Caco-2 (cell line): Measurements from ENCODE around the gene CREB1. TPM values are rescaled to one million over a fixed set of nuclear protein-coding genes. Genes with fewer than 3 reads are reported as not detected.

Source experiments
- BruUV-seq: library from RNA; stranded (reverse); fragments of 400-500 nt; replicated peaks from 2 replicates; lab custom pipeline; 2021; lab: Mats Ljungman, UMichigan
- CTCF ChIA-PET: fragments of 300-600 bp; sonication (Branson Sonifier 250); formaldehyde crosslinking; loops from one replicate; lab custom pipeline; 2022; ENCODE audit warnings: antibody characterized with exemption; lab: Charles Lee
- POLR2A ChIA-PET: fragments of 300-600 bp; sonication (Branson Sonifier 250); formaldehyde crosslinking; loops from one replicate; lab custom pipeline; 2022; ENCODE audit warnings: antibody characterized with exemption; lab: Charles Lee
- DNase-seq, 2 experiments: peaks; one replicate each; pipeline versions ENCODE4 v3.0.0 to v3.0.0-alpha.2; 2020 to 2022
- H3K27me3 ChIP-seq: replicated peaks from 2 replicates; pipeline ENCODE4 v1.6.0; 2011; ENCODE audit warnings: low read length; ENCODE audit not compliant: control insufficient read depth, insufficient read depth
- H3K36me3 ChIP-seq: 2 replicates; pipeline ENCODE4 v1.5.1; 2011; ENCODE audit warnings: low read length; ENCODE audit not compliant: control insufficient read depth, insufficient read depth
- H3K4me1 ChIP-seq: fragments of 250-450 bp; sonication (Bioruptor Pico); 2 replicates; pipeline ENCODE4 v1.5.1; 2020; ENCODE audit warnings: mild to moderate bottlenecking
- H3K4me3 ChIP-seq: 2 replicates; pipeline ENCODE4 v1.5.1; 2011; ENCODE audit warnings: low read depth, mild to moderate bottlenecking, control low read depth, low read length
- H3K9me3 ChIP-seq: fragments of 250-450 bp; sonication (Bioruptor Pico); 2 replicates; pipeline ENCODE4 v1.5.1; 2020; ENCODE audit warnings: mild to moderate bottlenecking, moderate library complexity
- H3K27ac Mint-ChIP-seq: one replicate; pipeline ENCODE4 v1.8.0; 2022; ENCODE audit warnings: mixed read lengths; ENCODE audit not compliant: unreplicated experiment
- H3K27me3 Mint-ChIP-seq: one replicate; pipeline ENCODE4 v1.8.0; 2022; ENCODE audit warnings: mixed read lengths; ENCODE audit not compliant: insufficient read depth, unreplicated experiment
- H3K36me3 Mint-ChIP-seq: one replicate; pipeline ENCODE4 v1.8.0; 2022; ENCODE audit warnings: mild to moderate bottlenecking, mixed read lengths; ENCODE audit not compliant: insufficient read depth, unreplicated experiment
- H3K4me1 Mint-ChIP-seq: one replicate; pipeline ENCODE4 v1.8.0; 2022; ENCODE audit warnings: low read depth, mixed read lengths; ENCODE audit not compliant: unreplicated experiment
- H3K4me3 Mint-ChIP-seq: one replicate; pipeline ENCODE4 v1.8.0; 2022; ENCODE audit warnings: mild to moderate bottlenecking, moderate library complexity, mixed read lengths; ENCODE audit not compliant: unreplicated experiment
- H3K9me3 Mint-ChIP-seq: one replicate; pipeline ENCODE4 v1.8.0; 2022; ENCODE audit warnings: mixed read lengths; ENCODE audit not compliant: unreplicated experiment
- intact Hi-C: fragments of 100-400 bp; cut with micrococcal nuclease; formaldehyde crosslinking; loops from one replicate; pipeline ENCODE4 v1.10.0; 2022; ENCODE audit not compliant: unreplicated experiment
- total RNA-seq: library from RNA; stranded (reverse); gene quantifications from 2 replicates; pipeline ENCODE4 v1.2.3, GENCODE V29; 2022
- TF ChIP-seq, protein P1 (sequence below), 2 experiments: fragments of 200-600 bp in 1 of 2; IDR thresholded peaks; 1 replicate in 1 of 2; 2 replicates in 1 of 2; pipeline versions ENCODE4 v1.5.1 to v1.8.0; 2011 to 2022; ENCODE audit warnings: antibody characterized with exemption in 1 of 2, control low read depth in 1 of 2, inconsistent platforms in 1 of 2, low read depth in 1 of 2, low read length in 1 of 2, mild to moderate bottlenecking in 1 of 2, moderate library complexity in 1 of 2; ENCODE audit not compliant: insufficient read depth in 1 of 2, severe bottlenecking in 1 of 2, unreplicated experiment in 1 of 2

The CREB1 gene
- total RNA-seq, 1 experiment from 2014 or later, result 59.0 TPM

DNA sequence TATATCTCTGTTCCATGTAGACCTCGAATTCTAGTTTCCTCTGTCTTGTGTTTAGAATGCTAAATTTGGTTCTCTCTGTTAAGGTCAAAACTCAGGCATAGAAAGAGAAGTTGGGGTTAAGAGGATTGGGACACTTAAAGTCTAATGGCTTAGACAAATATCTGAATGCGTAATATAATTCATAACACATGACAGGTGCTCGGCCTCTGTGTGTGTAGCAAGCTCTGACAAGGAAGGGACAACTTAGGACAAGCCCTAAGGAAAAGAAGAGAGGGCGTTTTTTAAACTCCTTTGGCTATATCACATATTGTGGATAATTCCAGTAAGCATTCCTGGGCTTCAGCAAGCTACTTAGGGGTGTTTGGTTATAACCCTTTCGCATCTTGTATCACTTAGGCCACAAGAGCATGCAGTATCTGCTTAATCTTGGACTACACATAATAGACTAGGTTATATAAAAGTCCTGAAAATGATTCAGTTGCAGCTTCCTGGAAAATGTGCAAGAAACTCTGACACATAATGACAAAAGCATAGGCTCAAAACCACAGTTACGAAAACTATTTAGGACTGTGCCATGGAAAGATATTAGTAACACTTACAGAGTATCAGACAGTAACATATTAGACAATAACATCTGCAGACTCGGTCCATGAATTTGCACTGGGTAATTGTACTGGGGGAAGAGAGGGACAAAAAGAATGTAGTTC, 16.1 kb upstream of the CREB1 start:
- Histone ChIP-seq H3K4me1 (no peaks in the 10 kb centered on the region), H3K36me3 (no peaks in the 10 kb centered on the region), H3K27me3 (no peaks in the 10 kb centered on the region), H3K9me3 (0 out of 2 replicates have a peak, but pooled peaks cover 2% of the 10 kb centered on the region), H3K4me3 (no peak overlapping the region)
- peaks cover 9% of the 10 kb centered on the region for H3K4me1 Mint-ChIP-seq
- no peak overlapping the region for H3K27ac Mint-ChIP-seq
- no peaks in the 10 kb centered on the region for H3K27me3 Mint-ChIP-seq
- H3K4me3 Mint-ChIP-seq, result no peak overlapping the region
- ChIA-PET CTCF (no interaction called here), POLR2A (no interaction called here)
- H3K9me3 Mint-ChIP-seq, result no peaks in the 10 kb centered on the region
- H3K36me3 Mint-ChIP-seq, result no peaks in the 10 kb centered on the region
- DNase-seq, result no peak
- TF ChIP-seq, protein P1, sequence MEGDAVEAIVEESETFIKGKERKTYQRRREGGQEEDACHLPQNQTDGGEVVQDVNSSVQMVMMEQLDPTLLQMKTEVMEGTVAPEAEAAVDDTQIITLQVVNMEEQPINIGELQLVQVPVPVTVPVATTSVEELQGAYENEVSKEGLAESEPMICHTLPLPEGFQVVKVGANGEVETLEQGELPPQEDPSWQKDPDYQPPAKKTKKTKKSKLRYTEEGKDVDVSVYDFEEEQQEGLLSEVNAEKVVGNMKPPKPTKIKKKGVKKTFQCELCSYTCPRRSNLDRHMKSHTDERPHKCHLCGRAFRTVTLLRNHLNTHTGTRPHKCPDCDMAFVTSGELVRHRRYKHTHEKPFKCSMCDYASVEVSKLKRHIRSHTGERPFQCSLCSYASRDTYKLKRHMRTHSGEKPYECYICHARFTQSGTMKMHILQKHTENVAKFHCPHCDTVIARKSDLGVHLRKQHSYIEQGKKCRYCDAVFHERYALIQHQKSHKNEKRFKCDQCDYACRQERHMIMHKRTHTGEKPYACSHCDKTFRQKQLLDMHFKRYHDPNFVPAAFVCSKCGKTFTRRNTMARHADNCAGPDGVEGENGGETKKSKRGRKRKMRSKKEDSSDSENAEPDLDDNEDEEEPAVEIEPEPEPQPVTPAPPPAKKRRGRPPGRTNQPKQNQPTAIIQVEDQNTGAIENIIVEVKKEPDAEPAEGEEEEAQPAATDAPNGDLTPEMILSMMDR (IDR thresholded peaks at IDR 0.05; ENCODE audit: insufficient read depth in 1 of 2, low read depth in 1 of 2, low read length in 1 of 2, severe bottlenecking in 1 of 2, unreplicated experiment in 1 of 2), result no peak
- BruUV-seq, result no TSS peak
- intact Hi-C loops, result no loop called here

DNA sequence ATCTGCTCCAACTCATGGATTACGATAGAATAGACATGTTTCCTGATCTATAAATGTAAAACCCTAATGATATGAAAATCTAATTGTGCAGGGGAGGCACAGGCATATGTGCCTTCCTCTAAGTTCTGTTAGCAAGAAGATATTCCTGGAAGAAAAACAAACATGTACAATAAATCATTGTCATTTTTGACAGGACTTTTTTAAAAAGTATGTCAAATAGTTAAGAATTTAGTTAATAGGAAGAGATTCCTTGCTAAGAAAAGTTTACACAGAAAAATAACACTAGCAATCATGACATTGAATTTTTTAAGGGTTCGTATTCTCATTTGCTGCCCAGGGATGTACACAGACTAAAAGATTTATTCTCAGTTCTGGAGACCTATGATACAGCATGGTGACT, 15.3 kb upstream of the CREB1 start:
- no peaks in the 10 kb centered on the region for H3K27me3 ChIP-seq
- DNase-seq, result no peak
- H3K4me3 ChIP-seq, result no peak overlapping the region
- Mint-ChIP-seq H3K9me3 (peaks cover 6% of the 10 kb centered on the region), H3K27me3 (no peaks in the 10 kb centered on the region), H3K4me3 (no peak overlapping the region), H3K27ac (no peak overlapping the region), H3K36me3 (no peaks in the 10 kb centered on the region), H3K4me1 (peaks cover 9% of the 10 kb centered on the region)
- POLR2A ChIA-PET, result interaction anchor here (0.6 kb wide), 1 partner anchor 190 kb away, joined by 6 read pairs; no protein-coding TSS in a partner anchor
- BruUV-seq, result no TSS peak
- CTCF ChIA-PET, result no interaction called here
- H3K36me3 ChIP-seq, result no peaks in the 10 kb centered on the region
- no peaks in the 10 kb centered on the region for H3K4me1 ChIP-seq
- TF ChIP-seq, protein P1 (IDR thresholded peaks at IDR 0.05; ENCODE audit: insufficient read depth in 1 of 2, low read depth in 1 of 2, low read length in 1 of 2, severe bottlenecking in 1 of 2, unreplicated experiment in 1 of 2), result no peak
- no peaks in the 10 kb centered on the region for H3K9me3 ChIP-seq
- intact Hi-C loops, result no loop called here

DNA sequence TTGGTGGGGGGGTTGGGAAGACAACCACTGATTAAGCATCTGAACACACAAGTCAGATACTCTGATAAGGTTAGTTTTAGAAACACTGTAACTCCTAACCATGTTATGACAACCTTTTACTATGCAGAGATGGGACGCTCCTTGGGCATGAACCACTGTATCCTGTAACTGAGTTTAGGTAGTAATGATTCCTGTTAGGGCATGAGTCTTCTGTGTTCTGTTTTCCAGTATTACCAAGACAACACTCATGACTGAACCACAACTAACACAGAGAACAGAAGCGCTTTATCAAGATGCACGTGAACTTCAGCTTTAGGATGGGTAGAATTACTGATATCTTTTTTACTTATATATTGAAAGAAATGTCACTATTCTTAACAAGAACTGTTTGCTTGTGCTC, 14.1 kb upstream of the CREB1 start:
- no peaks in the 10 kb centered on the region for H3K27me3 ChIP-seq
- ChIA-PET CTCF (interaction anchor here (0.6 kb wide), 1 partner anchor 171 kb away, joined by 3 read pairs; no protein-coding TSS in a partner anchor), POLR2A (no interaction called here)
- H3K36me3 Mint-ChIP-seq, result no peaks in the 10 kb centered on the region
- intact Hi-C loops, result no loop called here
- H3K4me3 Mint-ChIP-seq, result no peak overlapping the region
- DNase-seq, result no peak
- no peaks in the 10 kb centered on the region for H3K36me3 ChIP-seq
- H3K4me1 Mint-ChIP-seq, result peaks cover 9% of the 10 kb centered on the region
- no peaks in the 10 kb centered on the region for H3K27me3 Mint-ChIP-seq
- no peak overlapping the region for H3K4me3 ChIP-seq
- TF ChIP-seq, protein P1 (IDR thresholded peaks at IDR 0.05; ENCODE audit: insufficient read depth in 1 of 2, low read depth in 1 of 2, low read length in 1 of 2, severe bottlenecking in 1 of 2, unreplicated experiment in 1 of 2), result no peak
- BruUV-seq, result no TSS peak
- H3K9me3 ChIP-seq, result no peaks in the 10 kb centered on the region
- peaks cover 6% of the 10 kb centered on the region for H3K9me3 Mint-ChIP-seq
- H3K27ac Mint-ChIP-seq, result no peak overlapping the region
- no peaks in the 10 kb centered on the region for H3K4me1 ChIP-seq
